Measurements from ENCODE around the gene CD22.

DNA sequence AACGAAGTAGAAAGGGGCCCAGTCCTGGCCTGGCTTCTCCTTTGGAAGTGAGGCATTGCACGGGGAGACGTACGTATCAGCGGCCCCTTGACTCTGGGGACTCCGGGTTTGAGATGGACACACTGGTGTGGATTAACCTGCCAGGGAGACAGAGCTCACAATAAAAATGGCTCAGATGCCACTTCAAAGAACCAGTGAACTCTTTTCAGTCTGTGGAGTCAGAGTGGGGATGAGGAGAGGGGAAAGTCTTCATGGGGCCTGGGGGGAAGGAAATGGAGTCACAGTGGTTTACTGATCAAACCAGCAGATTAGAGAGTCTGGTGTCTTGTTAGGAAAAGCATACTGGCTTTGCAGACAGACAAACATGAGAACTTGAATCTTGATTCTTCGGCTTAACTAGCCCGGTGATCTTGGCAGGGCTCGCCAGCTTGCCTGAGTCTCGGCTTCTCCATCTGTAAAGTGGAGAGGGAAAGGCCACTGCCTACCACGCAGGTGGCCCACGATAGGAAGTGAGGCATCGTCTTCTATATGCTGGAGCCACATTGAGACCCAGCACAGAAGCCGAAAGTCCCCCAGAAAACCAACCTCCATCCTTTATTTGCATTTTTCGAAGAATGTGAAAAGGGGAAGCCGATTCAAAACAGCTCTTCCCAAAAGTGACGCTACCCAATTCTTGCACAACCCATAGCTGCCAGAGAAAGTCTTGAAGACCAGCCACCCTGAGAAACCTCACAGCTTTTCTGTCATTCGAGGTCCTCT lies 18.4 kb downstream of the CD22 start, which contains the start of gene FFAR1:
- TF ChIP-seq POLR2A (IDR thresholded peaks at IDR 0.05), result no peak
- TF ChIP-seq, protein P1, sequence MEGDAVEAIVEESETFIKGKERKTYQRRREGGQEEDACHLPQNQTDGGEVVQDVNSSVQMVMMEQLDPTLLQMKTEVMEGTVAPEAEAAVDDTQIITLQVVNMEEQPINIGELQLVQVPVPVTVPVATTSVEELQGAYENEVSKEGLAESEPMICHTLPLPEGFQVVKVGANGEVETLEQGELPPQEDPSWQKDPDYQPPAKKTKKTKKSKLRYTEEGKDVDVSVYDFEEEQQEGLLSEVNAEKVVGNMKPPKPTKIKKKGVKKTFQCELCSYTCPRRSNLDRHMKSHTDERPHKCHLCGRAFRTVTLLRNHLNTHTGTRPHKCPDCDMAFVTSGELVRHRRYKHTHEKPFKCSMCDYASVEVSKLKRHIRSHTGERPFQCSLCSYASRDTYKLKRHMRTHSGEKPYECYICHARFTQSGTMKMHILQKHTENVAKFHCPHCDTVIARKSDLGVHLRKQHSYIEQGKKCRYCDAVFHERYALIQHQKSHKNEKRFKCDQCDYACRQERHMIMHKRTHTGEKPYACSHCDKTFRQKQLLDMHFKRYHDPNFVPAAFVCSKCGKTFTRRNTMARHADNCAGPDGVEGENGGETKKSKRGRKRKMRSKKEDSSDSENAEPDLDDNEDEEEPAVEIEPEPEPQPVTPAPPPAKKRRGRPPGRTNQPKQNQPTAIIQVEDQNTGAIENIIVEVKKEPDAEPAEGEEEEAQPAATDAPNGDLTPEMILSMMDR (IDR thresholded peaks at IDR 0.05), result no peak
- TF ChIP-seq EP300 (IDR thresholded peaks at IDR 0.05), result no peak
- TF ChIP-seq POLR2AphosphoS5 (IDR thresholded peaks at IDR 0.05), result no peak

Measured in gastroesophageal sphincter (tissue), 3 donors.